ENCODE data around the gene TSPAN32.
"Not testable (repeated sequence)": the region's sequence is repeated elsewhere in the genome, so short reads cannot be mapped to it uniquely, and the experiment has no call there.

TSPAN32 gene

GRCh38 chr11:2267306-2267850 lies 34.4 kb upstream of the TSPAN32 start:
- no peak for DNase-seq

GRCh38 chr11:2267851-2268728 lies 33.7 kb upstream of the TSPAN32 start:
- no peak for DNase-seq

- no peak for DNase-seq
These were observed 32.8 kb upstream of the TSPAN32 start for GRCh38 chr11:2268729-2269600.

- no peak for DNase-seq
These were observed 32.1 kb upstream of the TSPAN32 start for GRCh38 chr11:2269601-2270321.

- DNase-seq = no peak
These were observed 31.3 kb upstream of the TSPAN32 start, which contains the start of gene ASCL2 for GRCh38 chr11:2270322-2271076. Gene ASCL2, minus strand, starts transcription at chr11:2270588. Its CDS starts 256 bp downstream, at chr11:2270332.

GRCh38 chr11:2271077-2271326 lies 30.8 kb upstream of the TSPAN32 start:
- no peak for DNase-seq

- no peak for DNase-seq
These were observed 30.2 kb upstream of the TSPAN32 start for GRCh38 chr11:2271327-2272227.

- no peak for DNase-seq
These were observed 29.4 kb upstream of the TSPAN32 start for GRCh38 chr11:2272228-2272945.

GRCh38 chr11:2272946-2273280 lies 28.9 kb upstream of the TSPAN32 start:
- DNase-seq = no peak

GRCh38 chr11:2273311-2273710 lies 28.5 kb upstream of the TSPAN32 start:
- DNase-seq = no peak

- DNase-seq = no peak
These were observed 28.0 kb upstream of the TSPAN32 start for GRCh38 chr11:2273771-2274170.

GRCh38 chr11:2275334-2276279 lies 26.2 kb upstream of the TSPAN32 start:
- DNase-seq = no peak

- no peak for DNase-seq
These were observed 25.4 kb upstream of the TSPAN32 start for GRCh38 chr11:2276280-2277007.

GRCh38 chr11:2277008-2277346 lies 24.8 kb upstream of the TSPAN32 start:
- DNase-seq = no peak

GRCh38 chr11:2277933-2278523 lies 23.8 kb upstream of the TSPAN32 start:
- no peak for DNase-seq

GRCh38 chr11:2280208-2280607 lies 21.6 kb upstream of the TSPAN32 start:
- DNase-seq = no peak

GRCh38 chr11:2286350-2286749 lies 15.5 kb upstream of the TSPAN32 start:
- DNase-seq = not testable (repeated sequence)

GRCh38 chr11:2287091-2287490 lies 14.7 kb upstream of the TSPAN32 start:
- DNase-seq = no peak
